ENCODE data around the gene SV2C. TPM values are rescaled to one million over a fixed set of nuclear protein-coding genes. Genes with fewer than 3 reads are reported as not detected.

SV2C gene
- total RNA-seq, 1 experiment from 2014 or later, result not detected

DNA sequence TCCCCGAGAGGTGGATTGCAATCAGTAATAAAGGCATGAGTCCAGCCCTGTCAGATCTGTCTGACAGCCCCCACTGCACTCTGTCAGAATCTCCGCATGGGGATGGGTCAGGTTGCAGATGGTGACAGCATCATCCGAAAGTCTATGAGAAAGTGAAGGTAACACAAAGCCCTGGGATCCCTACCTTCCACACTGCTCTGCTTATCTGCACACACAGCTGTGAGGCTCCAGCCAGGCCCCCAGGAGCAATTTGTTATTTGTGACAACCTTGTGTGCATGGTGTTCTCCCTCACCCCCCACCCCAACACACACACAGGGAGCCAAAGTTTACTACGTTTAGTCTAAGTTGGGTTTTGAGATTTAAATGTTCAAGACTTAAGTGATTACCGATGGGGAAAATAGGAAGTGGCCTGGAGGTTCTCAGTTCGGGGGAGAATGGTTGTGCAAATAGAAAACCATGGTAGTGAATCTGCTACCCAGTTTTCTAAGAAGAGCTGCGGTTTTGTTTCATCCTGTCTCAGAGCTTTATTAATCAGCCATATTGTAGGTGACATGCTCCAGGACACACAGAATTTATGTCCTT is 92.7 kb downstream of the SV2C start:
- no peak overlapping the region for H3K27ac Mint-ChIP-seq (ENCODE audit: low read depth, unreplicated experiment)
- DNase-seq (ENCODE audit: unreplicated experiment), result no peak
- H3K27me3 Mint-ChIP-seq (ENCODE audit: insufficient read depth, unreplicated experiment), result no peaks in the 10 kb centered on the region
- H3K9me3 Mint-ChIP-seq (ENCODE audit: unreplicated experiment), result no peaks in the 10 kb centered on the region
- intact Hi-C loops (cut with micrococcal nuclease), result loop anchor here (2.0 kb wide), 1 partner anchor 441 kb away; no protein-coding TSS in a partner anchor
- ChIA-PET CTCF (interaction anchor here (0.5 to 3.3 kb wide), 35 partner anchors 8 to 1368 kb away, joined by 3 to 39 read pairs (median 4); no protein-coding TSS in a partner anchor), POLR2A (no interaction called here)
- no peaks in the 10 kb centered on the region for H3K4me1 Mint-ChIP-seq (ENCODE audit: insufficient read depth, unreplicated experiment)
- no TSS peak for BruUV-seq (replicated peaks)
- H3K36me3 Mint-ChIP-seq (ENCODE audit: insufficient read depth, unreplicated experiment), result no peaks in the 10 kb centered on the region
- TF ChIP-seq, protein P1, sequence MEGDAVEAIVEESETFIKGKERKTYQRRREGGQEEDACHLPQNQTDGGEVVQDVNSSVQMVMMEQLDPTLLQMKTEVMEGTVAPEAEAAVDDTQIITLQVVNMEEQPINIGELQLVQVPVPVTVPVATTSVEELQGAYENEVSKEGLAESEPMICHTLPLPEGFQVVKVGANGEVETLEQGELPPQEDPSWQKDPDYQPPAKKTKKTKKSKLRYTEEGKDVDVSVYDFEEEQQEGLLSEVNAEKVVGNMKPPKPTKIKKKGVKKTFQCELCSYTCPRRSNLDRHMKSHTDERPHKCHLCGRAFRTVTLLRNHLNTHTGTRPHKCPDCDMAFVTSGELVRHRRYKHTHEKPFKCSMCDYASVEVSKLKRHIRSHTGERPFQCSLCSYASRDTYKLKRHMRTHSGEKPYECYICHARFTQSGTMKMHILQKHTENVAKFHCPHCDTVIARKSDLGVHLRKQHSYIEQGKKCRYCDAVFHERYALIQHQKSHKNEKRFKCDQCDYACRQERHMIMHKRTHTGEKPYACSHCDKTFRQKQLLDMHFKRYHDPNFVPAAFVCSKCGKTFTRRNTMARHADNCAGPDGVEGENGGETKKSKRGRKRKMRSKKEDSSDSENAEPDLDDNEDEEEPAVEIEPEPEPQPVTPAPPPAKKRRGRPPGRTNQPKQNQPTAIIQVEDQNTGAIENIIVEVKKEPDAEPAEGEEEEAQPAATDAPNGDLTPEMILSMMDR (IDR thresholded peaks at IDR 0.05; ENCODE audit: unreplicated experiment), result no peak
- no peak overlapping the region for H3K4me3 Mint-ChIP-seq (ENCODE audit: unreplicated experiment)

DNA sequence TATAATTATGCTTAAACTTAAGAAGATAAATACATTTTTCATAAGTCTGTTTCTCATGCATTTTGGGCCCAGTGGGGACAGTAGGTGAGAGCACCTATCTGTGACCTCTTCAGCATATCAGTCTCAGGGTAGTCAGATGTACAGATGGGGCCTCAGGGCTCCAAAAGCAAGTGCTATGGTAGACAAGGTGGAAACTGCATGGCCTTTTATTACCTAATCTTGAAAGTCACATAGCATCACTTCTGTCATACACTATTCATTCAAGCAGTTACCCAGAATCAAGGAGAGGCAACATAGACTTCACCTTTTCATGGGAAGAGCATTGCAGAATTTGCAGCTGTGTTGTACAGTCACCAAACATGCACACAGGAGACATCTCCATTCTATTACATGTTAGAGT is 94.8 kb downstream of the SV2C start:
- Mint-ChIP-seq H3K27ac (ENCODE audit: low read depth, unreplicated experiment) (no peak overlapping the region), H3K36me3 (ENCODE audit: insufficient read depth, unreplicated experiment) (no peaks in the 10 kb centered on the region), H3K27me3 (ENCODE audit: insufficient read depth, unreplicated experiment) (no peaks in the 10 kb centered on the region), H3K4me1 (ENCODE audit: insufficient read depth, unreplicated experiment) (no peaks in the 10 kb centered on the region), H3K9me3 (ENCODE audit: unreplicated experiment) (no peaks in the 10 kb centered on the region), H3K4me3 (ENCODE audit: unreplicated experiment) (no peak overlapping the region)
- no peak for DNase-seq (ENCODE audit: unreplicated experiment)
- intact Hi-C loops (cut with micrococcal nuclease), result no loop called here
- no TSS peak for BruUV-seq (replicated peaks)
- CTCF ChIA-PET, result no interaction called here
- TF ChIP-seq, protein P1 (IDR thresholded peaks at IDR 0.05; ENCODE audit: unreplicated experiment), result no peak
- POLR2A ChIA-PET, result no interaction called here

GRCh38 chr5:76178913-76179312 is 95.7 kb downstream of the SV2C start:
- TF ChIP-seq, protein P1 (IDR thresholded peaks at IDR 0.05; ENCODE audit: unreplicated experiment), result no peak
- H3K27me3 Mint-ChIP-seq (ENCODE audit: insufficient read depth, unreplicated experiment), result peaks cover 9% of the 10 kb centered on the region
- no peak overlapping the region for H3K27ac Mint-ChIP-seq (ENCODE audit: low read depth, unreplicated experiment)
- no peak overlapping the region for H3K4me3 Mint-ChIP-seq (ENCODE audit: unreplicated experiment)
- BruUV-seq (replicated peaks), result no TSS peak
- no peaks in the 10 kb centered on the region for H3K36me3 Mint-ChIP-seq (ENCODE audit: insufficient read depth, unreplicated experiment)
- intact Hi-C loops (cut with micrococcal nuclease), result no loop called here
- no peaks in the 10 kb centered on the region for H3K9me3 Mint-ChIP-seq (ENCODE audit: unreplicated experiment)
- no peaks in the 10 kb centered on the region for H3K4me1 Mint-ChIP-seq (ENCODE audit: insufficient read depth, unreplicated experiment)
- no peak for DNase-seq (ENCODE audit: unreplicated experiment)
- ChIA-PET POLR2A (no interaction called here), CTCF (interaction anchor here (0.8 kb wide), 1 partner anchor 175 kb away, joined by 3 read pairs; no protein-coding TSS in a partner anchor)

DNA sequence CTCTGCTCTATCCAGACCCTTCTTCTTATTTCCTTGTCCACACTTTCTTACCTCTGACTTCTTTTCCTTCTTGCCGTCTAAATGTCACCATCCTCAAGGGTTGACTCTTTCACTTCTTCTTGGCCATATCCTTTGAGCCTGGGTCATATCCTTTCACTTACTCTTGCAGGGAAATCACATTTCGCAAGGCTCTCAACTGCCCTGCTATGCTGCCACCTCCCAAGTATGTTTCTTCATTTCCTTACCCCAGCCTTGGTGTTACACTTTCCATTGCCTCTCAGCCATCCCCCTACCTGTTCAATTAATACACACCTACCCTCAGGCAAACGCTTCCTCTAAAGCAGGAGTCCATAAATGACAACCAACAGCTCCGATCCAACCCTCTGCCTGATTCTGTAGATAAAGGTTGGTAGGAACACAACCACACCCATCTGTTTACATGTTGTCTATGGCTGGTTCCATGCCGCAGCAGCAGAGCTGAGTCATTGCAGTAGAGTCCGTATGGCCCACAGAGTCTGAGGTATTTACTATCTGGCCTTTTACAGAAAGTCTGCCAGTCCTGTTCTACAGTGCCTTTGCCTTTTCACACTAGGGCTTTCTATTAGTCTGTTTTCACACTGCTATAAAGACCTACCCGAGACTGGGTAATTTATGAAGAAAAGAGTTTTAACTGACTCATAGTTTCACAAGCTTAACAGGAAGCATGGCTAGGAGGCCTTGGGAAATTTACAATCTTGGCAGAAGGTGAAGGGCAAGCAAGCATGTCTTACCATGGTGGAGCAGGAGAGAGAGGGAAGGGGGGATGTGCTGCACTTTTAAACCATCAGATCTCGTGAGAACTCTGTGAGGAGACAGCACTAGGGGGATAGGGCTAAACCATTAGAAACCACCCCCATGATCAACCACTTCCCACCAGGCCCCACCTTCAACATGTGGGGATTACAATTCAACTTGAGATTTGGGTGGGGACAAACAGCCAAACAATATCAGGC is 97.9 kb downstream of the SV2C start:
- CTCF ChIA-PET, result interaction anchor here (0.6 to 1.2 kb wide), 3 partner anchors 75 to 771 kb away, joined by 3 to 5 read pairs (median 3); no protein-coding TSS in a partner anchor
- BruUV-seq (replicated peaks), result no TSS peak

More for the DNA sequence above, 97.9 kb downstream of the SV2C start:
- intact Hi-C loops (cut with micrococcal nuclease), result no loop called here
- POLR2A ChIA-PET, result interaction anchor here (0.7 to 1.0 kb wide), 3 partner anchors 20 to 672 kb away, joined by 3 read pairs; no protein-coding TSS in a partner anchor
- Mint-ChIP-seq H3K4me1 (ENCODE audit: insufficient read depth, unreplicated experiment) (no peaks in the 10 kb centered on the region), H3K4me3 (ENCODE audit: unreplicated experiment) (no peak overlapping the region), H3K27me3 (ENCODE audit: insufficient read depth, unreplicated experiment) (peaks cover 11% of the 10 kb centered on the region), H3K36me3 (ENCODE audit: insufficient read depth, unreplicated experiment) (no peaks in the 10 kb centered on the region), H3K9me3 (ENCODE audit: unreplicated experiment) (no peaks in the 10 kb centered on the region), H3K27ac (ENCODE audit: low read depth, unreplicated experiment) (no peak overlapping the region)
- peak; percentile 76 for DNase-seq (ENCODE audit: unreplicated experiment)
- TF ChIP-seq, protein P1 (IDR thresholded peaks at IDR 0.05; ENCODE audit: unreplicated experiment), result no peak
